VCaP (cell line): ENCODE measurements around the gene ADIPOR1.

Experiments used
- H3K27ac ChIP-seq: fragments of 450-650 bp; 2 replicates; pipeline ENCODE4 v1.5.1; 2017
- TF ChIP-seq, protein P1 (sequence below): fragments of 450-650 bp; conservative IDR thresholded peaks from 2 replicates; pipeline ENCODE4 v1.5.1; 2017; ENCODE audit warnings: mild to moderate bottlenecking, moderate library complexity

ADIPOR1 gene, protein sequence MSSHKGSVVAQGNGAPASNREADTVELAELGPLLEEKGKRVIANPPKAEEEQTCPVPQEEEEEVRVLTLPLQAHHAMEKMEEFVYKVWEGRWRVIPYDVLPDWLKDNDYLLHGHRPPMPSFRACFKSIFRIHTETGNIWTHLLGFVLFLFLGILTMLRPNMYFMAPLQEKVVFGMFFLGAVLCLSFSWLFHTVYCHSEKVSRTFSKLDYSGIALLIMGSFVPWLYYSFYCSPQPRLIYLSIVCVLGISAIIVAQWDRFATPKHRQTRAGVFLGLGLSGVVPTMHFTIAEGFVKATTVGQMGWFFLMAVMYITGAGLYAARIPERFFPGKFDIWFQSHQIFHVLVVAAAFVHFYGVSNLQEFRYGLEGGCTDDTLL

DNA sequence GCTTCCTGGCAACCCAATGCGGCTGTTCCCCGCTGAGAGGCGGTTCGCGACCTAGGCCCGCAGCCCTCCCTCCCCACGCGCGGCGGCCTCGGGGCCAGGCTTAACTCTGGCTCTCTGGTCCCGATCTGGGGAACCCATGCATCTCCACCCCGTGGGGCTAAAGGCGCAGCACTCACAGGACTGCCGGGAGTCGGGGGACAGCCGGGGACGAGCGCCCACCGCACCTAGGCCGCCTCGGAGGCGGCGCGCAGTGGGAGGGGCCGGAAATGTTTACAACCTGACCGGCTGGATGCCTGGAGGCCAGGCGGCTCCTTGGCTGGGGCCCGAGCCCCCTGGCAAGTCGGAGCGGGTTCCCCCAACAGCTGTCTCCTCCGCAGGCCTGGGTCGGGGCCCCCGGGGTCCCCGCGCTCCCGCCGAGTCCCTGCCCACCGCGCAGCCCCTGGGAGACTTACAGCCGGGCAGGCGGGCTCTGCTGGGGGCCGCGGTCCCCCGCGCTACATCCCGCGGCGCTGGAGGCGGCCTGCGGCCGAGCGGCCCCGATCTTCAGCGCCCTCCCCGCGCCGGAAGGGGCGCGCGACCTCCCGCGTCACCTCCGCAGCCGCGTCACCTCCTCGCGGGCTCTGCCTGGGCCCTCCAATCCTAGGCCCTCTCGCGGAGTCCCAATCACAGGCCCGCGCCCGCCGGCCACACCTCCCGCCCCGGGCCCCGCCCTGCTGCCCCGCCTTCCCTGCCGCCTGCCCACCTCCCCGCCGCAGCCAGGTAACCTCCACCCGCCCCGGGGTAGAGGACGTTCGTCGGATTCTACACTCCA lies at the start of gene ADIPOR1:
Gene ADIPOR1 (minus strand): TSS at position 580 of the 811 bp plus-strand sequence. CDS start 7,242 bp downstream, outside the sequence.
- TF ChIP-seq, protein P1, sequence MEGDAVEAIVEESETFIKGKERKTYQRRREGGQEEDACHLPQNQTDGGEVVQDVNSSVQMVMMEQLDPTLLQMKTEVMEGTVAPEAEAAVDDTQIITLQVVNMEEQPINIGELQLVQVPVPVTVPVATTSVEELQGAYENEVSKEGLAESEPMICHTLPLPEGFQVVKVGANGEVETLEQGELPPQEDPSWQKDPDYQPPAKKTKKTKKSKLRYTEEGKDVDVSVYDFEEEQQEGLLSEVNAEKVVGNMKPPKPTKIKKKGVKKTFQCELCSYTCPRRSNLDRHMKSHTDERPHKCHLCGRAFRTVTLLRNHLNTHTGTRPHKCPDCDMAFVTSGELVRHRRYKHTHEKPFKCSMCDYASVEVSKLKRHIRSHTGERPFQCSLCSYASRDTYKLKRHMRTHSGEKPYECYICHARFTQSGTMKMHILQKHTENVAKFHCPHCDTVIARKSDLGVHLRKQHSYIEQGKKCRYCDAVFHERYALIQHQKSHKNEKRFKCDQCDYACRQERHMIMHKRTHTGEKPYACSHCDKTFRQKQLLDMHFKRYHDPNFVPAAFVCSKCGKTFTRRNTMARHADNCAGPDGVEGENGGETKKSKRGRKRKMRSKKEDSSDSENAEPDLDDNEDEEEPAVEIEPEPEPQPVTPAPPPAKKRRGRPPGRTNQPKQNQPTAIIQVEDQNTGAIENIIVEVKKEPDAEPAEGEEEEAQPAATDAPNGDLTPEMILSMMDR = no peak
- peak within 1 kb of the TSS; percentile 85 for H3K27ac ChIP-seq

DNA sequence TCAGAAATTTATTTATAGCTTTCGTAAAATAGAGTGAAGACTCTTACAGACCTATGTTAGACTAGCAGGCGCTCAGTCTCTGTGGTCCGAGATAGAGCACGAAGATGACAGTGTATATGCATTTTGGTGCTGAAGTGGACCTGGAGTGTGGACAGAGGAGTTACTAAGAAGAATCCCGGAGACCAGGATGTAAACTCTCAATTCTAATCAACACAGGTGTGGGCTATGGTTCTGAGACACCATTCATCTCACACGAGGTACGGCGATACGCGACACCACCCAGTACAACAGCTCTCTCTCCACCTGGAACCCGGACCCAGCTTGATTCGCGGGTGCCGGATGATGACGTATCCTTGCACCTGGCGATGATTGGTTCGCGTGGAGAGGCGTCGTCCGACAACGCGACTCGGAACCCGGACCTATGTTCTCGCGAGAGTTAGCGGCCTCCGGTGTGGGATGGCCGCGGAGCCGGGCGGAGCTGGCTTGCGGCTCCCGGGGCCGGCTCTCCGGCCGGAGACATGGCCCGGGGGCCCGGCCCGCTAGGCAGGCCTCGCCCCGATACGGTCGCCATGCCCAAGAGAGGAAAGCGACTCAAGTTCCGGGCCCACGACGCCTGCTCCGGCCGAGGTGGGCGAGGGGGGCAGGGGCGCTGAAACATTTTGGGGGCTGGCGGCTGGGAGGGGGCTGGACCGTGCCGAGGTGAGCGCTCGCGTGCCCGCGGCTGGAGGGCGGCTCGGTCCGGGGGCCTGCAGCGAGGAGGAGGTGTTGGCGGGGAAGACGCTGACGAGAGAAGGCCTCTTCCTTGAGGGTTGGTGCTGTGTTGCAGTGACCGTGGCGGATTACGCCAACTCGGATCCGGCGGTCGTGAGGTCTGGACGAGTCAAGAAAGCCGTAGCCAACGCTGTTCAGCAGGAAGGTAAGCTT lies 49.1 kb upstream of the ADIPOR1 start, which contains the start of gene TMEM183A:
Gene TMEM183A (plus strand): TSS at position 427 of the 924 bp plus-strand sequence. CDS start 92 bp downstream, at position 519.
- TF ChIP-seq, protein P1 = no peak
- H3K27ac ChIP-seq = peak within 1 kb of the TSS; percentile 89

DNA sequence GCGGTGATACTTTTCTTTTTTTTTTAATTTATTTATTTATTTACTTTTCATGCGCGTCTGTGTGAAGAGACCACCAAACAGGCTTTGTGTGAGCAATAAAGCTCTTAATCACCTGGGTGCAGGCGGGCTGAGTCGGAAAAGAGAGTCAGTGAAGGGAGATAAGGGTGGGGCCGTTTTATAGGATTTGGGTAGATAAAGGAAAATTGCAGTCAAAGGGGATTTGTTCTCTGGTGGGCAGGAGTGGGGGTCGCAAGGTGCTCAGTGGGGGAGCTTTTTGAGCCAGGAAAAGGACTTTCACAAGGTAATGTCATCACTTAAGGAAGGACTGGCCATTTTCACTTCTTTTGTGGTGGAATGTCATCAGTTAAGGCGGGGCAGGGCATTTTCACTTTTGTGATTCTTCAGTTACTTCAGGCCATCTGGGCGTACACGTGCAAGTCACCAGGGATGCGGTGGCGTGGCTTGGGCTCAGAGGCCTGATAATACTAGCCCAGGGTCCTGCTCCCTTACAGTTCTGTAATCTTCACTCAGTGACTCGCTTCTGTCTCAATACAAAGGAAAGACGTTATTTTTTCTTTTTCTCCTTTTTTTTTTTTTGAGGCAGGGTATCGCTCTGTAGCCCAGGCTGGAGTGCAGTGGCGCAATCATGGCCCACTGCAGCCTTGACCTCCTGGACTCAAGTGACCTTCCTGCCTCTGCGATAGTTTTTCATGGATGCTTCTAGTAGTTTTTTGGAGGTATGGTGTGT lies 47.5 kb upstream of the ADIPOR1 start:
- peak overlapping the region; percentile 89; the same call in 1 of the 2 replicates for H3K27ac ChIP-seq

DNA sequence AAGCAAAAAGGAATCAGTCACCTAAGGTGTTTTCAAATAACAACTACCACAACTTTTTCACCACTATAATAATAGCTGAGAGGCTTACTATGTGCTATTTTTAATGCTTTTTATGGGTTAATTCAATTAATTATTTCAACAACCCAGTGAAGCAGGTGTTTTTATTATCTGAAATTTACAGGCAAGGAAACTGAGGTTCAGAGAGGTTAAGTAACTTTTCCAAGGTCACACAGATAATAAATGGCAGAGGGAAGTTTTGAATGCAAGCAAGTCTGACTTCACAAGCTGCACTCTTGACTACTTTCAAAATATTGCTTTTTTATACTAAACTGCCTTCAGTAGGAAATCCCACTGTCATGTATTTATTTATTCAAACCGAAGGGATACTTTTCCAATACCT lies 44.8 kb upstream of the ADIPOR1 start:
- TF ChIP-seq, protein P1 = no peak
- no peak overlapping the region for H3K27ac ChIP-seq

DNA sequence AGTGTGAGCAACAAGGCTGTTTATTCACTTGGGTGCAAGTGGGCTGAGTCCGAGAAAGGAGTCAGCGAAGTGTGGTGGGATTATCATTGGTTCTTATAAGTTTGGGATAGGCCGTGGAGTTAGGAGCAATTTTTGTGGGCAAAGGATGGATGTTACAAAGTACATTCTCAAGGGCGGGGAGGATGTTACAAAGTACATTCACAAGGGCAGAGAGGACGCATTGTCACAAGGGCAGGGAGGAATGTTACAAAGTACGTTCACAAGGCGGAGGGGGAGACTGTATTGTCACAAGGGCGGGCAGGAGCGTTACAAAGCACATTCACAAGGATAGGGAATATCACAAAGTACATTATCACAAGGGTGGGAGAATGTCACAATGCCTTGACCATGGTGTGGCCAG lies 43.9 kb upstream of the ADIPOR1 start:
- TF ChIP-seq, protein P1 = no peak
- H3K27ac ChIP-seq = no peak overlapping the region

DNA sequence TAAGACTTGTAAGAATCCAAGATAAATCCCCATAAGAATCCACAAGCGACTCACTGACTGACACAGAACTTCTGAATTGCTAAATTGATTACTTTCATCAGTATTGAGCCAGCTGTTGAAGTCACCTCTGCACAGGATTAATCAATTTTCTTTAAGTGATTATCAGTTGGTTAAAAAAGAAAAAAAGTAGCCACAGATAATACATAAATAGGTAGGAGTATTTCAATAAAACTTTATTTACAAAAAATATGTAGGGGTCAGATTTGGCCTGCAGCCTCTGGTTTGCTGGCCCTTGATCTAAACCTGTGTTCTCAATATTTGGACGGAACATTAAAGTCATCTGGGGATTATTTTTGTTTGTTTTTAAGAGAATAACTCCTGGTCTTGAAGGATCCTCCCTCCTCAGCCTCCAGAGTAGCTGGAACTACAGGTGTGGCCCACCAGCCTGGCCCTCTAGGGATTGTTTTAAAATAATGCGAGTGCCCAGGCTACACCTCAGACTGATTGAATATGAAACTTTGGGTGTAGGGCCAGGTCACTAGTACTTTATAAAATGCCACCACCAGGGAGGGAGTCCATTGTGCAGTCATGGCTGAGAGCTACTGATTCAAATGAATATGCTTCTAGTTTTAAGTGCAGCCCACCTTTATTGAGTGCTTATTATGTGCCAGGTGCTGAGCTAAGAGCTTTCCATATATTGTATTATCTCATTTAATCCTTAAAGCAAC lies 42.3 kb upstream of the ADIPOR1 start:
- H3K27ac ChIP-seq = no peak overlapping the region
- TF ChIP-seq, protein P1 = no peak
